Right lung (tissue), 5 donors: ENCODE results near the gene CELA3A. TPM values are rescaled to one million over a fixed set of nuclear protein-coding genes. Genes with fewer than 3 reads are reported as not detected.
"Not testable (repeated sequence)": the region's sequence is repeated elsewhere in the genome, so short reads cannot be mapped to it uniquely, and the experiment has no call there.

Source experiments
- DNase-seq, 2 donors: peaks; one replicate each; pipeline ENCODE4 v3.0.0-alpha.2; 2013
- polyA plus RNA-seq, 5 donors: library from polyadenylated mRNA; unstranded; fragments of 120-200 nt; gene quantifications; one replicate each; pipeline versions ENCODE4 v1.2.1 to v1.2.3, GENCODE V29; 2013; ENCODE audit warnings: inconsistent platforms in 1 of 5, low replicate concordance in 1 of 5; ENCODE audit not compliant: insufficient read length in 5 of 5, insufficient read depth in 1 of 5

Gene CELA3A
- polyA plus RNA-seq, 5 donors = not detected

- DNase-seq = not testable (repeated sequence)
Observed at GRCh38 chr1:21980515-21981220, 20.8 kb upstream of the CELA3A start.

GRCh38 chr1:21981253-21981652, 20.2 kb upstream of the CELA3A start:
- not testable (repeated sequence) for DNase-seq

GRCh38 chr1:21982122-21982521, 19.3 kb upstream of the CELA3A start:
- DNase-seq = not testable (repeated sequence)

- not testable (repeated sequence) for DNase-seq
Observed at GRCh38 chr1:21983539-21983938, 17.9 kb upstream of the CELA3A start.

GRCh38 chr1:21985893-21986292, 15.6 kb upstream of the CELA3A start:
- not testable (repeated sequence) for DNase-seq

- not testable (repeated sequence) for DNase-seq
Observed at GRCh38 chr1:21986386-21986785, 15.1 kb upstream of the CELA3A start.

GRCh38 chr1:21989672-21990393, 11.6 kb upstream of the CELA3A start:
- not testable (repeated sequence) for DNase-seq

GRCh38 chr1:21992186-21992585, 9.3 kb upstream of the CELA3A start:
- not testable (repeated sequence) for DNase-seq

GRCh38 chr1:21994716-21995115, 6.7 kb upstream of the CELA3A start:
- DNase-seq = not testable (repeated sequence)

GRCh38 chr1:21996663-21996970, 4.8 kb upstream of the CELA3A start:
- DNase-seq = not testable (repeated sequence)

GRCh38 chr1:21997891-21998623, 3.4 kb upstream of the CELA3A start:
- DNase-seq = not testable (repeated sequence)

- DNase-seq = not testable (repeated sequence)
Observed at GRCh38 chr1:21998624-21999294, 2.7 kb upstream of the CELA3A start.

- DNase-seq = peak in 1 of 2 donors; percentile 14
Observed at GRCh38 chr1:21999645-22000044, 1.8 kb upstream of the CELA3A start.

GRCh38 chr1:22002461-22002860, 1.0 kb downstream of the CELA3A start:
- not testable (repeated sequence) for DNase-seq

GRCh38 chr1:22002875-22003274, 1.4 kb downstream of the CELA3A start:
- DNase-seq = not testable (repeated sequence)

GRCh38 chr1:22003959-22004358, 2.5 kb downstream of the CELA3A start:
- not testable (repeated sequence) for DNase-seq

- DNase-seq = not testable (repeated sequence)
Observed at GRCh38 chr1:22005261-22006149, 4.0 kb downstream of the CELA3A start.

- not testable (repeated sequence) for DNase-seq
Observed at GRCh38 chr1:22006736-22007135, 5.3 kb downstream of the CELA3A start.

GRCh38 chr1:22007262-22007661, 5.8 kb downstream of the CELA3A start:
- DNase-seq = not testable (repeated sequence)

GRCh38 chr1:22009566-22009965, 8.1 kb downstream of the CELA3A start:
- DNase-seq = not testable (repeated sequence)

GRCh38 chr1:22012752-22013151, 11.3 kb downstream of the CELA3A start:
- DNase-seq = not testable (repeated sequence)
